Heart left ventricle (tissue), 16 donors: ENCODE results near the gene HTT. TPM values are rescaled to one million over a fixed set of nuclear protein-coding genes. Genes with fewer than 3 reads are reported as not detected.
A peak's percentile ranks its signal among the peaks of the same experiment; 100 is the strongest.

Experiments used
- ATAC-seq, 4 donors: fragments of 200-7000 bp; cut with Tn5 transposase; one replicate each; pipeline ENCODE4 v1.9.1; 2020 to 2022; ENCODE audit warnings: moderate library complexity in 4 of 4, mild to moderate bottlenecking in 3 of 4, moderate number of reproducible peaks in 1 of 4
- DNase-seq, 5 donors: peaks; one replicate each; pipeline ENCODE4 v3.0.0-alpha.2; 2020
- H3K27ac ChIP-seq, 12 donors: fragments of 200-600 bp; sonication (generic) in 4 of 12; one replicate each; pipeline versions ENCODE4 v1.5.0 to v1.8.0; 2016 to 2022; ENCODE audit warnings: mild to moderate bottlenecking in 2 of 12
- H3K27me3 ChIP-seq, 9 donors: fragments of 200-600 bp; sonication (generic) in 2 of 9; one replicate each; pipeline versions ENCODE4 v1.5.1 to v1.8.0; 2016 to 2022; ENCODE audit warnings: mild to moderate bottlenecking in 3 of 9
- H3K36me3 ChIP-seq, 9 donors: fragments of 200-600 bp; sonication (generic) in 2 of 9; one replicate each; pipeline versions ENCODE4 v1.5.0 to v1.8.0; 2018 to 2022; ENCODE audit warnings: mild to moderate bottlenecking in 2 of 9
- H3K4me1 ChIP-seq, 12 donors: fragments of 200-600 bp; sonication (generic) in 4 of 12; one replicate each; pipeline versions ENCODE4 v1.5.0 to v1.8.0; 2016 to 2022; ENCODE audit warnings: mild to moderate bottlenecking in 3 of 12
- H3K4me3 ChIP-seq, 12 donors: fragments of 200-600 bp; sonication (generic) in 4 of 12; one replicate each; pipeline versions ENCODE4 v1.5.0 to v1.8.0; 2017 to 2022; ENCODE audit warnings: mild to moderate bottlenecking in 9 of 12, moderate library complexity in 4 of 12
- H3K9me3 ChIP-seq, 12 donors: fragments of 200-600 bp; sonication (generic) in 4 of 12; one replicate each; pipeline versions ENCODE4 v1.5.0 to v1.8.0; 2016 to 2022; ENCODE audit warnings: mild to moderate bottlenecking in 1 of 12
- CTCF ChIP-seq, 12 donors: fragments of 200-600 bp; sonication (generic) in 4 of 12; IDR thresholded peaks; one replicate each; pipeline versions ENCODE4 v1.5.0 to v1.8.0; 2018 to 2022; ENCODE audit warnings: antibody characterized with exemption in 12 of 12, mild to moderate bottlenecking in 5 of 12
- POLR2A ChIP-seq, 2 donors: fragments of 450-650 bp; IDR thresholded peaks; one replicate each; pipeline ENCODE4 v1.6.1; 2017; ENCODE audit warnings: antibody characterized with exemption in 2 of 2, mild to moderate bottlenecking in 2 of 2, moderate library complexity in 2 of 2
- WGBS, 4 donors: extraction: QIAGEN DNeasy Blood & Tissue Kit in 2 of 4; methylation state at CpG; one replicate each; pipeline versions ENCODE4 v1.1.5 to v1.1.7; 2013 to 2018; 5-methylcytosine and 5-hydroxymethylcytosine counted together
- intact Hi-C, 10 donors: fragments of 100-400 bp; cut with DNase I; formaldehyde crosslinking; loops; one replicate each; pipeline versions ENCODE4 v1.11.1 to v1.14.2; 2022
- polyA plus RNA-seq, 2 donors: library from polyadenylated mRNA; stranded (reverse); fragments of 200-250 nt; gene quantifications; one replicate each; pipeline ENCODE4 v1.2.3, GENCODE V29; 2013
- total RNA-seq, 9 donors: library from RNA; depleted of rRNA in 2 of 9; stranded (reverse); fragments of >200 nt in 2 of 9; fragmentation: NEBNext Ultra II Directional in 3 of 9; extraction: Animal tissue kit (Norgen Biotek cat#: 25700) in 3 of 9; gene quantifications; one replicate each; pipeline versions ENCODE4 v1.1.0 to v1.2.4, GENCODE V29; 2016 to 2023
- donor health status: ischemic (EF 13 %, LVEDD 7.1; RV severe dilation, severe dysfunction).
- donor health status: healthy with polysubstance abuse.
- donor health status: DM: no; HTN: yes; CAD: no.
- donor health status: DM: no; HTN: no; CAD: no.
- donor health status: ischemic (EF 25% LVEDD 6.9; RV normal size, moderate dysfunction).
- donor health status: ischemic (EF 25% LVEDD 5.7; RV mildly dilated, moderate dysfunction).
- donor health status: healthy.
- donor health status: DM: yes; HTN: yes; CAD: no.
- donor health status: ischemic (EF 35%, LVEDD 5.7; RV mildly dilated, moderate dysfunction).
- donor health status: nonischemic (EF 11% LVEDD 7.7; RV severe dilation, severe dysfunction).
- donor health status: DM: yes; HTN: yes; CAD: no.
- donor health status: PGD.
- donor health status: ischemic (EF 29% LVEDD 5.4; RV normal size, mild dysfunction).
- donor health status: nonischemic (EF 23%, LVEDD 6.1; RV moderate dilation, normal function).

The HTT gene
- total and polyA plus RNA-seq, 11 donors = 13.9 to 122 (median 25.1) TPM

- peaks cover 0 to 84% (median 75%) of the 10 kb centered on the region in 9 donors for H3K36me3 ChIP-seq
Observed at GRCh38 chr4:3106339-3107186, 32.1 kb downstream of the HTT start.

GRCh38 chr4:3107271-3107670 is 32.8 kb downstream of the HTT start:
- H3K4me3 ChIP-seq = no peak overlapping the region
- peak overlapping the region in 9 of 12 donors; percentile 11 to 63 (median 39) for H3K27ac ChIP-seq
- H3K36me3 ChIP-seq = peaks cover 0 to 85% (median 77%) of the 10 kb centered on the region in 9 donors
- ATAC-seq (no peak), DNase-seq (no peak)
- H3K9me3 ChIP-seq = no peaks in the 10 kb centered on the region
- intact Hi-C loops = loop anchor here in 6 of 10 donors (2.0 to 10.0 kb wide), 5 partner anchors 28 to 338 kb away; partner anchors contain the start of gene HGFAC (in 2 of the 6)
- H3K4me1 ChIP-seq = peaks cover 0 to 42% (median 28%) of the 10 kb centered on the region in 12 donors
- no peak for TF ChIP-seq POLR2A (IDR thresholded peaks at IDR 0.05)
- no peak for TF ChIP-seq CTCF (IDR thresholded peaks at IDR 0.05)
- H3K27me3 ChIP-seq = no peaks in the 10 kb centered on the region
- 85 to 89% (median 86%) methylated on average over 5 of the region's 5 CpGs for WGBS, 4 donors

More at GRCh38 chr4:3106339-3107186, 32.1 kb downstream of the HTT start:
- Histone ChIP-seq H3K27me3 (no peaks in the 10 kb centered on the region), H3K27ac (peak overlapping the region in 7 of 12 donors; percentile 11 to 63 (median 39)), H3K4me3 (no peak overlapping the region), H3K4me1 (peaks cover 0 to 35% (median 22%) of the 10 kb centered on the region in 12 donors), H3K9me3 (no peaks in the 10 kb centered on the region)
- peak; percentile 95 to 99 (median 98) for ATAC-seq
- peak; percentile 86 to 92 (median 86) for DNase-seq
- intact Hi-C loops = loop anchor here in 7 of 10 donors (1.0 to 10.0 kb wide), 6 partner anchors 28 to 338 kb away; partner anchors contain the start of gene HGFAC (in 2 of the 7)
- 3 to 9% (median 4%) methylated on average over 7 of the region's 7 CpGs for WGBS, 4 donors
- peak; percentile 93 to 98 (median 98) for TF ChIP-seq CTCF (IDR thresholded peaks at IDR 0.05)
- no peak for TF ChIP-seq POLR2A (IDR thresholded peaks at IDR 0.05)

GRCh38 chr4:3107691-3108121 is 33.2 kb downstream of the HTT start:
- Histone ChIP-seq H3K9me3 (no peaks in the 10 kb centered on the region), H3K4me3 (no peak overlapping the region), H3K27me3 (no peaks in the 10 kb centered on the region), H3K27ac (peak overlapping the region in 10 of 12 donors; percentile 11 to 63 (median 39)), H3K4me1 (peaks cover 0 to 46% (median 32%) of the 10 kb centered on the region in 12 donors), H3K36me3 (peaks cover 0 to 85% (median 77%) of the 10 kb centered on the region in 9 donors)
- DNase-seq (no peak), ATAC-seq (peak in 2 of 4 donors; percentile 29 to 36)
- no peak for TF ChIP-seq CTCF (IDR thresholded peaks at IDR 0.05)
- WGBS, 4 donors = 30 to 45% (median 39%) methylated on average over 6 of the region's 6 CpGs
- intact Hi-C loops = loop anchor here in 6 of 10 donors (2.0 to 10.0 kb wide), 5 partner anchors 27 to 337 kb away; partner anchors contain the start of gene HGFAC (in 2 of the 6)

- no peak overlapping the region for H3K4me3 ChIP-seq
- H3K4me1 ChIP-seq = peaks cover 0 to 51% (median 33%) of the 10 kb centered on the region in 12 donors
- 77 to 88% (median 87%) methylated on average over 3 of the region's 3 CpGs for WGBS, 4 donors
- H3K36me3 ChIP-seq = peaks cover 0 to 89% (median 80%) of the 10 kb centered on the region in 9 donors
- DNase-seq = no peak
- no peaks in the 10 kb centered on the region for H3K27me3 ChIP-seq
- intact Hi-C loops = loop anchor here in 3 of 10 donors (5.0 to 10.0 kb wide), 3 partner anchors 237 to 337 kb away; partner anchors contain the start of gene HGFAC (in 2 of the 3)
- no peak for ATAC-seq
- H3K9me3 ChIP-seq = no peaks in the 10 kb centered on the region
- no peak for TF ChIP-seq CTCF (IDR thresholded peaks at IDR 0.05)
- no peak for TF ChIP-seq POLR2A (IDR thresholded peaks at IDR 0.05)
- peak overlapping the region in 9 of 12 donors; percentile 11 to 63 (median 39) for H3K27ac ChIP-seq
Observed at GRCh38 chr4:3108211-3108610, 33.7 kb downstream of the HTT start.
